ENCODE measurements around the gene ARHGAP24.
"Not testable (repeated sequence)": the region's sequence is repeated elsewhere in the genome, so short reads cannot be mapped to it uniquely, and the experiment has no call there.

ARHGAP24 gene

GRCh38 chr4:85499573-85499972 is 24.6 kb downstream of the ARHGAP24 start:
- in situ Hi-C loops (cut with HindIII; ENCODE audit: low sequenced_read_pairs): no loop called here
- TF ChIP-seq CTCF (IDR thresholded peaks at IDR 0.05; ENCODE audit: low read depth, low read length, missing control alignments): no peak
- no peak overlapping the region for H3K4me3 ChIP-seq (ENCODE audit: low read depth, low read length)
- DNase-seq (ENCODE audit: low read depth): no peak

GRCh38 chr4:85500110-85500867 is 25.3 kb downstream of the ARHGAP24 start:
- no peak overlapping the region for H3K4me3 ChIP-seq (ENCODE audit: low read depth, low read length)
- in situ Hi-C loops (cut with HindIII; ENCODE audit: low sequenced_read_pairs): no loop called here
- no peak for DNase-seq (ENCODE audit: low read depth)
- no peak for TF ChIP-seq CTCF (IDR thresholded peaks at IDR 0.05; ENCODE audit: low read depth, low read length, missing control alignments)

GRCh38 chr4:85501145-85501544 is 26.2 kb downstream of the ARHGAP24 start:
- H3K4me3 ChIP-seq (ENCODE audit: low read depth, low read length); in situ Hi-C loops (cut with HindIII; ENCODE audit: low sequenced_read_pairs); DNase-seq (ENCODE audit: low read depth): not testable (repeated sequence)

- in situ Hi-C loops (cut with HindIII; ENCODE audit: low sequenced_read_pairs): loop anchor here (5.0 kb wide), 1 partner anchor 34 kb away; no protein-coding TSS in a partner anchor
Observed at GRCh38 chr4:85508654-85509053, 33.7 kb downstream of the ARHGAP24 start.

GRCh38 chr4:85509882-85510631 is 35.1 kb downstream of the ARHGAP24 start:
- H3K4me3 ChIP-seq (ENCODE audit: low read depth, low read length): no peak overlapping the region
- TF ChIP-seq CTCF (IDR thresholded peaks at IDR 0.05; ENCODE audit: low read depth, low read length, missing control alignments): no peak
- in situ Hi-C loops (cut with HindIII; ENCODE audit: low sequenced_read_pairs): loop anchor here (5.0 kb wide), 2 partner anchors 32 to 77 kb away; no protein-coding TSS in a partner anchor
- no peak for DNase-seq (ENCODE audit: low read depth)

More at GRCh38 chr4:85508654-85509053, 33.7 kb downstream of the ARHGAP24 start:
- no peak overlapping the region for H3K4me3 ChIP-seq (ENCODE audit: low read depth, low read length)
- DNase-seq (ENCODE audit: low read depth): no peak
- TF ChIP-seq CTCF (IDR thresholded peaks at IDR 0.05; ENCODE audit: low read depth, low read length, missing control alignments): no peak

GRCh38 chr4:85510632-85510984 is 35.7 kb downstream of the ARHGAP24 start:
- H3K4me3 ChIP-seq (ENCODE audit: low read depth, low read length): no peak overlapping the region
- in situ Hi-C loops (cut with HindIII; ENCODE audit: low sequenced_read_pairs): loop anchor here (5.0 kb wide), 1 partner anchor 77 kb away; no protein-coding TSS in a partner anchor
- TF ChIP-seq CTCF (IDR thresholded peaks at IDR 0.05; ENCODE audit: low read depth, low read length, missing control alignments): no peak
- DNase-seq (ENCODE audit: low read depth): no peak

Data from astrocyte of the cerebellum (primary cell).